GM12875 (cell line): Measurements from ENCODE around the gene KRT75.

Experiments
- H3K4me3 ChIP-seq: one replicate; pipeline ENCODE4 v1.5.1; 2011; ENCODE audit warnings: low read depth, low read length, control low read depth
- TF ChIP-seq, protein P1 (sequence below): IDR thresholded peaks from 2 replicates; pipeline ENCODE4 v1.5.1; 2011; ENCODE audit warnings: low read depth, mild to moderate bottlenecking, control low read depth, inconsistent platforms, low read length, moderate library complexity, borderline replicate concordance; ENCODE audit not compliant: insufficient read depth

The KRT75 gene

DNA sequence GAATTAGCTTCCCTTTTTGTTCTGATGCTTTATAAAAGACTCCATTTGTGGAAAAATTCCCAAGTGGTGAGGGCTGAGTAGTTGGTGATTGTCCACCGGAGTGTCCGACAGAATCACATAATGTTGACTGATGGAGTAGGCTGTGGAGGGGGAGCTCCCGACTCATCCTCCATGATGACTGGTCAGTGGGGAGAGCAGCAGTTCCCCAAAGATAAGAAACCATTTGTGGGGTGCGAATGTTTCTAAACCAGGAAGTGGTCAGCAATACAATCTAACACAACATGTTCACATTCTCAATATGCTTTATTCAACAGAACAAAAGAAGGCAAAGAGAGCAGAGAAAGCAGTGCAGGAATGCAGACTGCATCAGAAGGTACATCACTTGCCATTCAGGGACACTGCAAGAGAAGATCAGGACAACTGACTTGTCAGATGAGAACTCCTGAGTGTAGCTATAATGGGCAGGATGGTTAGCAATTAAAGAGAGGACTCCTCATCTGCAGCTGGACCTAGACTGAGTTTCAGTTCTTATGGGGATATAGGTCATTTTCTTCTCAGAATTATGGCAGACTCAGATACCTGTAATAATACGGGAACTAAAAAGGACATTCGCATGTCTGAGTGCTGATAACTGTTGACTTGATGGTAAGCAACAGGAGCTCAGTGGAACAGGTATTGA, 12.3 kb upstream of the KRT75 start:
- TF ChIP-seq, protein P1, sequence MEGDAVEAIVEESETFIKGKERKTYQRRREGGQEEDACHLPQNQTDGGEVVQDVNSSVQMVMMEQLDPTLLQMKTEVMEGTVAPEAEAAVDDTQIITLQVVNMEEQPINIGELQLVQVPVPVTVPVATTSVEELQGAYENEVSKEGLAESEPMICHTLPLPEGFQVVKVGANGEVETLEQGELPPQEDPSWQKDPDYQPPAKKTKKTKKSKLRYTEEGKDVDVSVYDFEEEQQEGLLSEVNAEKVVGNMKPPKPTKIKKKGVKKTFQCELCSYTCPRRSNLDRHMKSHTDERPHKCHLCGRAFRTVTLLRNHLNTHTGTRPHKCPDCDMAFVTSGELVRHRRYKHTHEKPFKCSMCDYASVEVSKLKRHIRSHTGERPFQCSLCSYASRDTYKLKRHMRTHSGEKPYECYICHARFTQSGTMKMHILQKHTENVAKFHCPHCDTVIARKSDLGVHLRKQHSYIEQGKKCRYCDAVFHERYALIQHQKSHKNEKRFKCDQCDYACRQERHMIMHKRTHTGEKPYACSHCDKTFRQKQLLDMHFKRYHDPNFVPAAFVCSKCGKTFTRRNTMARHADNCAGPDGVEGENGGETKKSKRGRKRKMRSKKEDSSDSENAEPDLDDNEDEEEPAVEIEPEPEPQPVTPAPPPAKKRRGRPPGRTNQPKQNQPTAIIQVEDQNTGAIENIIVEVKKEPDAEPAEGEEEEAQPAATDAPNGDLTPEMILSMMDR: no peak

DNA sequence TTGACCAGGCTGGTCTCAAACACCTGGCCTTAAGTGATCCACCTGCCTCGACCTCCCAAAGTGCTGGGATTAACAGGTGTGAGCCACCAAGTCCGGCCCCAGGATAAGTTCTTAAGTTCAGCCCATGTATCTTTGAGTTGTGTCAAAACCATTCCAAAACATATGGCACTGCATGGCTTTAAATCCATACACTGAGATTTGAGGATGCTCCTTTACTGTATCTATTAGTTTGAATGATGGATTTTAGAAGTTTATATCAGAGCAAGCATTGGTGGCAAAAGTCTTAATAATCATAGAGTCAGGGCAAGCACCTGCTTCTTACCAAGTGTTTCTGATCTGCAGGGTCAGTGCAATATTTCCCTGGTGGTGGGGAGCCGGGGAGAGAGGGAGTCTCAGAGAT, 11.7 kb upstream of the KRT75 start:
- TF ChIP-seq, protein P1: no peak
- H3K4me3 ChIP-seq: no peak overlapping the region

More for the DNA sequence above, 12.3 kb upstream of the KRT75 start:
- no peak overlapping the region for H3K4me3 ChIP-seq

DNA sequence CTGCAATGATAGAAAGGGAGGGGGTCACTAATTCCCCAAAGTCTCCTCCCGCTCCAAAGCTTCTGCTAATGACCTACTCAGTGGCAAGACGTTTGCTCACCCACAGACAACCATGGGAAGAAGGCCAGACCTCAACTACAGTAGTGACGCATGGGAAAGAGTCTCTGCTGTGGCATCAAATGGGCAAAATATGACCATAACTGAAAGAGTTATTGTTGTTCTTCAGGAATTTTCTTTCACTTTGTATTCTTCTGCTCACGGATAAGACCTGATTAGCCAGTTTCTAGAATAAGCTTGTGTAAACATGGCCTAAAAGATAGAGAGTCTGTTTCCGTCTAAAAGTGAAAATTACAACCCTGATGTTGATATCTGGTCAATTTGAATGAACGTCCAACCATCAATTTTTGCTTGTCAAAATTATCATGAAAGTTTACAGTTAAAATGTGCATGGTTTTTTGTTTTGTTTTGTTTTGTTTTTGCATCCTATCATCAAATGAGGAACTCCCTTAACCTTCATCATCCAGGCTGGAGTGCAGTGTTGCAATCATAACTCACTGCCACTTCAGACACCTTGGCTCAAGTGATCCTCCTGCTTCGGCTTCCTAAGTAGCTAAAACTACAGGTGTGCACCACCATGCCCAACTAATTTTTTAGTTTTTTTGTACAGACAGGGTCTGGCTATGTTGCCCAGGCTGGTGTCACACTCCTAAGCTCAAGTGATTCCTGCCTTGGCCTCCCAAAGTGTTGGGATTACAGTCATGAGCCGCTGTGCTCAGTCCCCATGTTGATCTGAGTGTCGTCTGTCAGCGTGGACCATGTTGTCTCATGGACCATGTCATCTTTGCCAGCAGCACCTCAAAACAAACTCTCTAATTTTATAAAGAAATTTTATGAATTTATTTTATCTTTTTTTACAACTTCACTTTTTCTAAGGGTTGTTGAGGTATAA, 10.8 kb upstream of the KRT75 start:
- H3K4me3 ChIP-seq: no peak overlapping the region
- TF ChIP-seq, protein P1: no peak

DNA sequence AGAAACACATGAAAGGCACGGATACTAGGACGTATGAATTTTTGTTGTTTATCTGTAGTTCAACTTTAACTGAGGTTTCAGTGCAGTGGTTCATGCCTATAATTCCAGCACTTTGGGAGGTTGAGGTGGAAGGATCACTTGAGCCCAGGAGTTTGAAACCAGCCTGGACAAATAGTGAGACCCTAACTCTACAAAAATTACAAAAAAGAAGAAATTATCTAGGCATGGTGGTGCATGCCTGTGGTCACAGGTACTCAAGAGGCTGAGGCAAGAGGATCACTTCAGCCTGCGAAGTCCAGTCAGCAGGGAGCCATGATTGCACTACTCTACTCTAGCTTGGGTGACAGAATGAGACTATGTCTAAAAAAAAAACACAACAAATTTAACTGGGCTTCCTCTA, 9.8 kb upstream of the KRT75 start:
- TF ChIP-seq, protein P1: no peak
- no peak overlapping the region for H3K4me3 ChIP-seq

DNA sequence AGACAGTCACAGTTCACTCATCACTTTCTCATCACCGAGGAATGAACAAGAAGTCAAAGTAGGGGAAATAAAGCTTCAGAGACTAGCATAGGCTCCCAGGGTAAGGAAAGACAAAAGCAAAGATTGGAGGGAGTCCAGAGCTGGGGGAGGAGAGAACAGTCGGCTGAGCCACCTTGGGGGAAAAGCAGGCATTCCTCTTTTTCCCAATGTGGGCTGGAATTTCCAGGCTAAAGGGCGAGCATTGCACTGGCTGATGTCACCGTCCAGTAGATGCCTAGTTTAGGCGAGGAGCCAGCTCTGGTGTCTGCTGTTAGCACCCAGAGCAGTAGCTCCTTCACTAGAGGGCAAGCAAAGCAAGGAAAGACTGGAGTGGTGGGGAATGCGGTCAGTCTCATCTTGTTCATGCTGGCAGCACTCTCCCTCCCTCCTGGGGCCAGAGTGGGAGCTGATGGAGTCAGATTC, 8.5 kb upstream of the KRT75 start:
- no peak overlapping the region for H3K4me3 ChIP-seq
- TF ChIP-seq, protein P1: no peak

DNA sequence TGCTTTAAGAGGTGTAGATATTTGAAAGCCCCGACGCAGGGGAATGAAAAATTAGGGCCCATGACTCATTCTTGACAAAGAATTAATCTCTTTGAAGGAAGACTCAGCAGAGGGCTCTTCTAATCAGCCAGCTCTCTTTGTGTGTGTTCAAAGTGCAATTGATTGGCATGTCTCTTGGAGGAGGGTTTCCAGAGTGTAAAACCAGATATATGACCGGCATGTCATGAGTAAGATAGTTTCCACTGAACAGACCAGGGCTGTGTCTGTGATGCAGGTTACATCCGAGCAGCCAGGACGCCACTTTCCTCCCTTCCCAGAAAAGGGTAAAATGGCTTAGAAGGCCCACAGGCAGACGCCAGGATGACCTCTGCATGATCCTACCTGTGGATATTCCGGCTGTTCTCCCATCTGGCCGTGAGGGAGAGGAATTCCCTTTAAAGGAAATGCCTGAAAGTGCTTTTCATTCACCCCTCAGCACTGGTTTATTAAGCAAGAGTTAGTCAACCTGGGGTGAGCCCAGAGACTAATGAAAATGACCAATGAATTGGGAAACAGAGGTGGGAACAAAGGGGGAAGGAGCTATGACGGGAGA, 7.2 kb upstream of the KRT75 start:
- H3K4me3 ChIP-seq: no peak overlapping the region
- TF ChIP-seq, protein P1: no peak
